HG03439 (cell line): ENCODE results near the gene YPEL2.

ENCODE experiments used
- ATAC-seq: cut with Tn5 transposase; IDR thresholded peaks from one replicate; pipeline ENCODE4 v1.9.1; 2021; ENCODE audit warnings: mild to moderate bottlenecking, moderate library complexity; ENCODE audit not compliant: unreplicated experiment

YPEL2 gene

DNA sequence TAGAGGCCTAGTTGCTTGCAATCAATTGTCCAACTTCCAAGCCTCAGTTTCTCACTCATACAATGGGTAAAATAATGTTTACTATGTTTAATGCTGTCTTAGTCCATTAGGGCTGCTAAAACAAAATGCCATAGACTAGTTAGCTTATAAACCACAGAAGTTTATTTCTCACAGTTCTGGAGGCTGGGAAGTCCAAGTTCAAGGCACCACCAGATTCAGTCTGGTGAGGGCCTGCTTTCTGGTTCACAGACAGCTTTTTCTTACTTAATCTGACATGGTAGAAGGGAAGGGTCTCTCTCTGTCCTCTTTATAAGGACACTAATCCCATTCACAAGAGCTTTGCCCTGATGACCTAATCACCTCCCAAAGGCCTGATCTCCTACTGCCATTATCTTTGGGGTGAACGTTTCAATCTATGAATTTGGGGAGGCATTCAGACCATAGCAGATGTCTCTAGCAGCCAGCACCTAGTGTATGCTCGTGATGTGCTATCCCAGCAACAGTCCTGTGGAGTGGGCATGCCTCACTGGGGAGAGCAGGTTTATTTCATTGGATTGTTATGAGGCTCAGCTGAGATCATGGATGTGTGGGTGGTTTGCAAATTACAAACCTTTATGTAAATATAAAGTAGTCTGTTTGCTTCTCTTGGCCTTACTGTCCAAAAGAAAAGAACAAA is 25.2 kb downstream of the YPEL2 start:
- no peak for ATAC-seq

- no peak for ATAC-seq
Measured at GRCh38 chr17:59357219-59357697, 25.8 kb downstream of the YPEL2 start.

DNA sequence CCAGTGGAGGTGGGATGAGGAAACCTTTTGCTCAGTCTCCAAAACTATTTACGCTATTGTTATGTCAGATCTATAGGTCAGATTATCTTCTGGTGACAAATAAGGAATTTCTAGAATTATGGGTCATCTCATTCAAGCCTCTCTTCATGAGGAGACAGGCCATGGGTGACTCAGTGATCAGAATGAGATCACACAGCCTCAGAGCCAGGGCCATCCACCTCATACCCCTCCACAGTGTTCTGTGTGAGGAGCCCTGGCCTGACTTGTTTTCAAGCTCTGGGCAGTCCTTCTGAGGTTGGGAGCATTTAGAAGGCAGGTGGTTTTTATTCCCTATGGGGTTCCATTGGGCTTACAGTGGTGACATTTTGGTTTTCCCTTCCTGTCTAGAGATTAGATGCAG is 26.5 kb downstream of the YPEL2 start:
- ATAC-seq, result no peak

DNA sequence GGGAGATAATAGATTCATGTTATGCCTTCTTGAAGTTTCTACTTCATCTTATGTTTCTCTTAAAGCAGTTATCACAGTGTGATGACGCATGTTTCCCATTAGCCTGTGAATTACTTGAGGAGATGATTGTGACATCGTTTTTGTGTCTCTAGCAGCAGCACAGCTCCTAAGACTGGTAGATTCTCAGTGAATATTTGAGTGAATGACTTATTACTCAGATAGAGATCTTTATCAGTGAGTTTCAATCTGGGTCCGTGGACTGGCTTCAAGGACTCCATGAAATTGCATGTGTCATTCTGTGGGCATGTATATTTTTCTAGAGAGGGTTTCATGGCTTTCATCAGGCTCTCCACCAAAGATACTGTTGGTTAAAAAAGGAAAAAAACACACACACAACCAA is 29.9 kb downstream of the YPEL2 start:
- no peak for ATAC-seq

GRCh38 chr17:59361916-59362810 is 30.7 kb downstream of the YPEL2 start:
- no peak for ATAC-seq

GRCh38 chr17:59362811-59363205 is 31.4 kb downstream of the YPEL2 start:
- no peak for ATAC-seq

DNA sequence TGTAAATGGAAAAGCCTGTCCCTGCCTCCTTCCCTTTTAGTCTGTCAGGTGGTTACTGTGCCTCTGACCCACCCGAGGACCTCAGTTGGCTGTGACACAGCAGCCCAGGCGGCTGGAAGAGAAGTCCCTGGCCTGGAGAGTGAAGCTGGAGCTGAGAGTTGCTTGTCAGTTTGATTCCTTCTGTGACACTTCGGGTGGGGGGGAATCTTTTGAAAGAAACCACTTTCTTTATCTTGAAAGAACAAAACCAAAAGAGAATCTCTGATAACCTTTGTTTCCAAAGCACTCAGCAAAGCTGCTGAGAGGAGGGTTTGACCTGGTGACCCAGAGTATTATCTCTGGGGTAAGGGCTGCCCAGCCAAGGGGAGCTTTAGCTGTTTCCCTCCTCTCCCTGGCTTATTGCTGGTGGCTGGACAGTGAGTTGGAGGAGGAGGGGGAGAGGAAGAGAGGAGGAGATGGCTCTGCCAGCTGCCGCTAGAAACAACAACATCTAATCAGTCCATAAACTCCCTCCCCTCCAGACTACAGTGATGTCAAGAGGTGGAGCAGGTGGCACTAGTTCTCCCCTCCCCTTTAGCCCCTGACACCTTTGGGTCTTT is 34.0 kb downstream of the YPEL2 start:
- no peak for ATAC-seq

DNA sequence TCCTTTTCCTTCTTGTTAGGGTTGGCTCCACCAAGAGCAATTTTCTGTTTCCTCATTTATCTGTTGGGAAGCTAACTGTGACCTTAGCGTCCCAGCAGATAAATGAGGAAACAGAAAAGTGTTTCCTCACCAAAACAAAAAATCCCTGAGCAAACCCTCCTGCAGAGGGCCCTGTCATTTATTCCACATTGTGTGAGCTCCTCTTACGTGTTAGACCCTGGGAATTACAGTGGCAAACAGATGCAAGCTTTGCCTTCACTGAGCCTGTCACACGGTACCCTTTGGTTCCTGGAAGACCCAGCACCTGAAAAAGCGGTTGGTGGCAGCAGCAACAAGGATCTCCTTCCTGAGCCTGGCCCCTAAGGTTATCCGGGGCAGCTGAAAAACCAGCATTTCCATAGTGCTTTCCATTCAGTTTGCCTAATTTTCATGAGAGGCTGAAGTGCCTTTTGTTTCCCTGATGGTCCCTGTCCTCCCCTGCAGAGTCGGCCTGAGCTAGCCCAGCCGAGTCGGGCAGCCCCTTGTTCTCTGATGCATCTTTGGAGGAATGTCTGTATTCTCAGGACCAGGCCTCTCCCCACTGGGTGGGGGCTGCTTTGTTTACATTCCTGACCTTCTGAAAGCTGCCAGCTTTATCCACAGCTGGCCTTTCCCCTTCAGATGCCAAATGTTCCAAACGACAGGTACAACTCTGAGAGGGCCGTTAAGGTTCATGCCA is 34.7 kb downstream of the YPEL2 start:
- ATAC-seq, result no peak

- ATAC-seq, result no peak
Measured at GRCh38 chr17:59366773-59367656, 35.6 kb downstream of the YPEL2 start.

- ATAC-seq, result no peak
Measured at GRCh38 chr17:59367657-59368045, 36.2 kb downstream of the YPEL2 start.

GRCh38 chr17:59368218-59368857 is 36.9 kb downstream of the YPEL2 start:
- no peak for ATAC-seq

DNA sequence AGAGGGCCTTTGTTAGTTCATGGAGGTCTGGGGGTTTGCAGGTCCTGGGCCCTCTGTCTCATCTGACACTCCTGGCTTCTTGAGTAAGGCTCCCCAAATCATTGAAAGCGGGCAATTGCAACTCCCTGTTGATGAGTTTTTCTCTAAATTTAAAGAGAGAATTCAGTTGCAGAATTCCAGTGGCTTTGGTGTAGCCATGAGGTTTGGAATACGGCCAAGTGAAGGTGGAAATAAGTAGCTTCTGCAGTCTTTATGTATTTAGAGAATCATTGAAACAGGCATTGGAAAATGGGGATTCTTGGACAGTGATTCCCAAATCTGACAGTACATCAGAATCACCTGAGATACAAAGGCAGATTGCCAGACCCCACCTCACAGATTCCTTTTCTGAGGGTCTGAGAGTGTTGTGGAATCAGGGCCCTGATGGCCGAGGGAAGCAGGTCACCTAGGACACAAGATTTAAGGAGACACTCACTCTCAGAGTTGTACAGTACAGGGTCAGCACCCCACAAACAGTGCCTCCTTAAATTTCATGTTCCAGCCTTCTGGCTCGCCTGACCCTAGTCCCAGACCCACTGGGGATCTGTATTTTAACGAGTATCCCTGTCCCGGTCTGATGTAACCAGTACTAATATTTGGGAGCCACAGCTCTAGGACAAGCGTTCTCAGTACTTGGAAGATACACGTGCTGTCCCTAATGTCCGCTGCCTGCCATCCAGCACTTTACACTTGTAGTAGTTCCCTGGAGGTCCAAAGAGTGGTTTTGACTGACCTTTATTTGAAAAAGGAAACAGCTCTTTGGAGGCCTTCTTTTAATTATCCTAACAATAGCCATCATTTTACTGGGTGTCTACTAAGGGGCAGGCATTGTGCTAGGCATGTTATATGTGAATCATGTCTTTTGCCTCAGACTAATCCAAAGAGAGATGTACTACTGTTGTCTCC is 37.8 kb downstream of the YPEL2 start:
- ATAC-seq, result no peak

- no peak for ATAC-seq
Measured at GRCh38 chr17:59370593-59371299, 39.3 kb downstream of the YPEL2 start.

DNA sequence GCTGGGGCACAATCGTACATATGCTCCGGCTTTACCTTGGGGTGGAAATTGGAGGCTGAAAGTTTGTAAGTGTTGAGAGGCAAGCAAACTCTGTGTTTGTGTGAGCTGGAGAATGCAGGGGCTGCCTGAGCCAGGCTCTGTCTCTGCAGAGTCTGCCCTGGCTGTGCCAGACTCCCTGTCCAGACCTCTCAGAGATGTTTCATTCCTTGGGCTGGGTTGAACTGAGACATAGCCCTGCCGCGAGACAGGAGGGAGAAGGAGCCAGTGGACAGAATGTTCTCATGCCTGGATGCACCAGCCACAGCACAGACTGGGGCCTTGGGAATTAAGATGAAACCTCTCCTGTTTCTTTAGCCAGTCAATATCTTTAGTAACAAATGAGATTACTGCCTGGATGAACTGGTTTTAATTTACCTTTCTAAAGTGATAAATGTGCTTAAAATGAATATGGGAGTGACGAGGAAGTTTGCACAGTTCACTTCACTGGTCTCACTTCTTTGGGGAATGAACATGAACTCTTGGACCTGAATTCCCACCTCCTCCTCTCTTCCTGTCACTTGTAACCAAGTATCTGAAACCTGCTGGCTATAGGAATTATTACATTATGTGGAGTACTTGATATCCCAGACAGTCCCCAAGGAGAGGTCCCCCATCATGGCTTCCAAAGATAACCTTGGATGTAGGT is 40.1 kb downstream of the YPEL2 start:
- no peak for ATAC-seq

GRCh38 chr17:59372138-59372751 is 40.8 kb downstream of the YPEL2 start:
- ATAC-seq, result no peak

- no peak for ATAC-seq
Measured at GRCh38 chr17:59373882-59374495, 42.5 kb downstream of the YPEL2 start.
